Vagina (tissue), 2 donors: Measurements from ENCODE around the gene MFSD2A.

Experiments
- POLR2AphosphoS5 ChIP-seq, 2 donors: sonication (generic); formaldehyde crosslinking; IDR thresholded peaks; one replicate each; pipeline ENCODE4 v1.9.0; 2017; ENCODE audit warnings: antibody characterized with exemption in 2 of 2, mild to moderate bottlenecking in 2 of 2, low read depth in 1 of 2; ENCODE audit not compliant: insufficient read depth in 1 of 2
- TF ChIP-seq, protein P1 (sequence below), 3 experiments: fragments of 450-650 bp in 2 of 3; fragments of 200-600 bp in 1 of 3; sonication (generic) in 1 of 3; IDR thresholded peaks; one replicate each; pipeline ENCODE4 v1.5.1; 2017 to 2019; ENCODE audit warnings: antibody characterized with exemption in 3 of 3, mild to moderate bottlenecking in 2 of 3, moderate library complexity in 2 of 3

DNA sequence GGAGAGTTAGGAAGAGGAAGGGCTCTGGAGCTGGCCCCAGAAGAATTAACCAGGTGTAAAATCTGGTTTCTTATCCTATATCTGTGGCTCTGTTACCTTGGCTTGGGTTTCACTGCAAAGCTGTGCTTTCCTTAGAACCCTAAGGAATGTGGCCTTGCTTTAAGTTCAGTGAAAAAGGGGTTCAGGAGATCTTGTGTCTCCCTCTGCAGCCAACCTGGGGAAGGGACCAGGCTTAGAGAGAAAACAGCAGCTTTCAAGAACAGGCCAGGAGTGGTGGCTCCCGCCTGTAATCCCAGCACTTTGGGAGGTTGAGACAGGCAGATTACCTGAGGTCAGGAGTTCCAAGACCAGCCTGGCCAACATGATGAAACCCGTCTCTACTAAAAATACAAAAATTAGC is 37.1 kb upstream of the MFSD2A start:
- no peak for TF ChIP-seq POLR2AphosphoS5 (IDR thresholded peaks at IDR 0.05; ENCODE audit: insufficient read depth in 1 of 2, low read depth in 1 of 2)
- TF ChIP-seq, protein P1, sequence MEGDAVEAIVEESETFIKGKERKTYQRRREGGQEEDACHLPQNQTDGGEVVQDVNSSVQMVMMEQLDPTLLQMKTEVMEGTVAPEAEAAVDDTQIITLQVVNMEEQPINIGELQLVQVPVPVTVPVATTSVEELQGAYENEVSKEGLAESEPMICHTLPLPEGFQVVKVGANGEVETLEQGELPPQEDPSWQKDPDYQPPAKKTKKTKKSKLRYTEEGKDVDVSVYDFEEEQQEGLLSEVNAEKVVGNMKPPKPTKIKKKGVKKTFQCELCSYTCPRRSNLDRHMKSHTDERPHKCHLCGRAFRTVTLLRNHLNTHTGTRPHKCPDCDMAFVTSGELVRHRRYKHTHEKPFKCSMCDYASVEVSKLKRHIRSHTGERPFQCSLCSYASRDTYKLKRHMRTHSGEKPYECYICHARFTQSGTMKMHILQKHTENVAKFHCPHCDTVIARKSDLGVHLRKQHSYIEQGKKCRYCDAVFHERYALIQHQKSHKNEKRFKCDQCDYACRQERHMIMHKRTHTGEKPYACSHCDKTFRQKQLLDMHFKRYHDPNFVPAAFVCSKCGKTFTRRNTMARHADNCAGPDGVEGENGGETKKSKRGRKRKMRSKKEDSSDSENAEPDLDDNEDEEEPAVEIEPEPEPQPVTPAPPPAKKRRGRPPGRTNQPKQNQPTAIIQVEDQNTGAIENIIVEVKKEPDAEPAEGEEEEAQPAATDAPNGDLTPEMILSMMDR (IDR thresholded peaks at IDR 0.05), result no peak
